Astrocyte of the spinal cord (primary cell): ENCODE data around the gene SCGB3A2.

Source experiments
- DNase-seq: peaks from one replicate; pipeline ENCODE4 v3.0.0; 2011; ENCODE audit warnings: low read depth, low spot score
- H3K4me3 ChIP-seq: 2 replicates; pipeline ENCODE4 v1.5.1; 2011; ENCODE audit warnings: low read depth, mild to moderate bottlenecking, low read length, moderate library complexity
- CTCF ChIP-seq: IDR thresholded peaks from 2 replicates; pipeline ENCODE4 v1.5.1; 2012; ENCODE audit warnings: low read depth, mild to moderate bottlenecking, low read length, inconsistent platforms
- in situ Hi-C: cut with HindIII; loops from 2 replicates; pipeline ENCODE4 v1.10.0; 2017; ENCODE audit warnings: low sequenced_read_pairs

Gene SCGB3A2

GRCh38 chr5:147901599-147902039 is 23.1 kb downstream of the SCGB3A2 start:
- in situ Hi-C loops: no loop called here
- TF ChIP-seq CTCF: no peak
- peak; percentile 77 for DNase-seq
- H3K4me3 ChIP-seq: no peak overlapping the region

- no peak overlapping the region for H3K4me3 ChIP-seq
- in situ Hi-C loops: no loop called here
- no peak for TF ChIP-seq CTCF
- DNase-seq: no peak
Observed at GRCh38 chr5:147902609-147903115, 24.2 kb downstream of the SCGB3A2 start.

- TF ChIP-seq CTCF: no peak
- in situ Hi-C loops: no loop called here
- no peak overlapping the region for H3K4me3 ChIP-seq
- no peak for DNase-seq
Observed at GRCh38 chr5:147904110-147904509, 25.6 kb downstream of the SCGB3A2 start.

DNA sequence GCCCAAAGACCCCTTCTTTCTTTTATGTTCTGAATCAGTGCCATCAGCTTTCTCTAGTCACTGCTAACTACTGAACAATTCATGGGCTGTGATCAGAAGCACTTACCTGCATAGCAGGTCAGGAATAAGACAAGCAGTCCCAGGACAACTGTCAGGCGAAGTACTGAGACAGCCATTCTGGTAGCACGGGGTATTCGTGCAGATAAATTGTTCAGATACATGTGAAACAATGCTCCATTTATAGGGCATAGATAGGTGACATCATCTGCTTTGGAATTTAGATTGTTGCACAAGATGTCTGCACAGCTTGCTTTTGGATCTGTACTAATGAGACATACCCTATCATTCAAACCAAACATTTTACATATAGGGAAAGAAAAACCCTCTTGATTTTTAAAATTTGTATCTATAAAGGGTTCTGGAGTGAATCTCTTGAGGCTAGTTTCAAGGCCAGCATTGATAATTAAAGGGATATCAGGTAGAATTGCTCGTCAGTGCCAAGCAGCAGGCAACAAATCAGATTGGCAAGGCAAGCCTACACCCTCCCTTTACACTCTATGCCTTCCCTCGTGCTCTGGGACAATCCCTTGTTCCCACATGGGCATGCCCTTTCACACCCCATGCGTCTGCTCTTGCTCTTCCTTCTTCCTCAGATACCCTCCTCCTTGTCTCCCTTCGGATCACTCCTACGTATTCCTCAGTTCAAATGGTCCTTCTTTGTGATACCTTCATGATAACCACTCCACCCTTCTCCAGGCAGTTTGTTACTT is 28.0 kb downstream of the SCGB3A2 start, which contains the start of gene C5orf46:
C5orf46 (minus strand) TSS at position 213 of the 770 bp plus-strand sequence; CDS start at position 176, 37 bp downstream.
- TF ChIP-seq CTCF: no peak
- DNase-seq: peak; percentile 53
- in situ Hi-C loops: no loop called here
- H3K4me3 ChIP-seq: no peak within 1 kb of the TSS

- H3K4me3 ChIP-seq: no peak overlapping the region
- DNase-seq: no peak
- in situ Hi-C loops: no loop called here
- no peak for TF ChIP-seq CTCF
Observed at GRCh38 chr5:147911427-147911826, 32.9 kb downstream of the SCGB3A2 start.

DNA sequence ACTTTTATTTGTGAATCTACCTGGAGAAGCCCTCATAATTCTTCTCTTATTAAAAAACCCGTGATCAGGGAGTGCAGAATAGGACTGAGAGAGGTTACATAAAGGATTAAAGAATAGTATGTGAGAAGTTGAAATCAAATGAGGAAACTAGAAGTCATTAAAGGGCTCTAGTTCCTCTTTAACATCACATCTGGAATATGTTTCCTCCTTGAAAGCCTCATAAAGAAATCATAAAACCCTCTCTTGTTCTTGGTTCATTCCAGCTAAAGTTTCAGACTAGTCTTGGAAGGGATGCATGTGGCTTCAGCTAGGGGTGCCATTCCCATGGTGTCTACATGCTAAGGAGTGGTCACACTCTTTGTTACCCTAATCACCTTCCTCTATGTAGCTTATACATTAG is 33.5 kb downstream of the SCGB3A2 start:
- TF ChIP-seq CTCF: no peak
- in situ Hi-C loops: no loop called here

More for the DNA sequence above, 33.5 kb downstream of the SCGB3A2 start:
- no peak overlapping the region for H3K4me3 ChIP-seq
- no peak for DNase-seq
